Measurements from ENCODE around the gene ATG3.
"Not testable (repeated sequence)": the region's sequence is repeated elsewhere in the genome, so short reads cannot be mapped to it uniquely, and the experiment has no call there.

Gene ATG3

GRCh38 chr3:112560721-112561483 is 860 bp downstream of the ATG3 start:
- no peak for DNase-seq

GRCh38 chr3:112560307-112560706 is 1.5 kb downstream of the ATG3 start:
- no peak for DNase-seq

- no peak for DNase-seq
Observed at GRCh38 chr3:112557976-112558375, 3.8 kb downstream of the ATG3 start.

GRCh38 chr3:112555535-112556170 is 6.1 kb downstream of the ATG3 start:
- DNase-seq: no peak

GRCh38 chr3:112550859-112551258 is 10.9 kb downstream of the ATG3 start:
- DNase-seq: no peak

- no peak for DNase-seq
Observed at GRCh38 chr3:112546216-112546759, 15.5 kb downstream of the ATG3 start.

- no peak for DNase-seq
Observed at GRCh38 chr3:112539825-112540650, 21.7 kb downstream of the ATG3 start.

GRCh38 chr3:112531358-112531781 is 30.4 kb downstream of the ATG3 start:
- no peak for DNase-seq

GRCh38 chr3:112530573-112530972 is 31.2 kb downstream of the ATG3 start:
- DNase-seq: no peak

GRCh38 chr3:112524127-112524526 is 37.6 kb downstream of the ATG3 start:
- not testable (repeated sequence) for DNase-seq

GRCh38 chr3:112519424-112520001 is 42.2 kb downstream of the ATG3 start:
- peak; percentile 59 for DNase-seq

GRCh38 chr3:112518970-112519369 is 42.8 kb downstream of the ATG3 start:
- DNase-seq: not testable (repeated sequence)

GRCh38 chr3:112514527-112515128 is 47.1 kb downstream of the ATG3 start:
- no peak for DNase-seq

- no peak for DNase-seq
Observed at GRCh38 chr3:112512320-112512719, 49.4 kb downstream of the ATG3 start.

- no peak for DNase-seq
Observed at GRCh38 chr3:112508860-112509259, 52.9 kb downstream of the ATG3 start.

- no peak for DNase-seq
Observed at GRCh38 chr3:112508261-112508660, 53.5 kb downstream of the ATG3 start.

- no peak for DNase-seq
Observed at GRCh38 chr3:112505907-112506306, 55.9 kb downstream of the ATG3 start.

GRCh38 chr3:112504123-112504522 is 57.6 kb downstream of the ATG3 start:
- no peak for DNase-seq

GRCh38 chr3:112503304-112503972 is 58.3 kb downstream of the ATG3 start:
- DNase-seq: no peak

- DNase-seq: no peak
Observed at GRCh38 chr3:112500621-112501020, 61.1 kb downstream of the ATG3 start.

GRCh38 chr3:112498914-112499711 is 62.6 kb downstream of the ATG3 start, which contains the start of gene BTLA:
TSS of gene BTLA (minus strand) at chr3:112499472. CDS start at chr3:112499358, 114 bp downstream.
- no peak for DNase-seq
